HT-29 (cell line): ENCODE data around the gene SPIC. TPM values are rescaled to one million over a fixed set of nuclear protein-coding genes. Genes with fewer than 3 reads are reported as not detected.

ENCODE experiments used
- DNase-seq: peaks from one replicate; pipeline ENCODE4 v3.0.0-alpha.2; 2015; ENCODE audit warnings: low spot score
- small RNA-seq: library from RNA; depleted of rRNA; stranded (forward); fragments of <200 nt; gene quantifications from one replicate; pipeline ENCODE3, GENCODE V24; 2014
- total RNA-seq: library from RNA; depleted of rRNA; stranded (reverse); fragments of >200 nt; shearing (Covaris generic); gene quantifications from 2 replicates; pipeline ENCODE4 v1.2.3, GENCODE V29; 2014; rRNA removed

SPIC gene
- total RNA-seq, 1 experiment from 2014 or later = not detected

DNA sequence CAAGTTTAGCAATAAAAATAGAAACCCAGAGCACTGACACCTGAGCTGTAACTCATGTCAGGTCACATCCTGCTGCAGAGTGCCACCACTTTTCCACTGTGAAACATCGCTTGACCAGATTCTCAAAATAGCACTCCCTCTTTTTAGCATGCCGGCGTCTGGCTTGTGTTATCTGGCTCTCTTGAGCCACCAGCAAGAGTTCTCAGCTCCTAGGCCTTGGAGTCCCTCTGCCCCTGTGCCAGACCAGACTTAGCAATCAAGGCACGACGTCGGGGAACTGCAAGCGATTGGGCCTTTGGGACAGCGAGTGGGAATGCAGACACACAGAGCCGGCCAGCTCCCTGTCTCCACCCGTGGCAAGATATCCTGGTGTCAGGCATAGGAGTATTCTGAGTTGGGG, 52.5 kb downstream of the SPIC start:
- DNase-seq = no peak

DNA sequence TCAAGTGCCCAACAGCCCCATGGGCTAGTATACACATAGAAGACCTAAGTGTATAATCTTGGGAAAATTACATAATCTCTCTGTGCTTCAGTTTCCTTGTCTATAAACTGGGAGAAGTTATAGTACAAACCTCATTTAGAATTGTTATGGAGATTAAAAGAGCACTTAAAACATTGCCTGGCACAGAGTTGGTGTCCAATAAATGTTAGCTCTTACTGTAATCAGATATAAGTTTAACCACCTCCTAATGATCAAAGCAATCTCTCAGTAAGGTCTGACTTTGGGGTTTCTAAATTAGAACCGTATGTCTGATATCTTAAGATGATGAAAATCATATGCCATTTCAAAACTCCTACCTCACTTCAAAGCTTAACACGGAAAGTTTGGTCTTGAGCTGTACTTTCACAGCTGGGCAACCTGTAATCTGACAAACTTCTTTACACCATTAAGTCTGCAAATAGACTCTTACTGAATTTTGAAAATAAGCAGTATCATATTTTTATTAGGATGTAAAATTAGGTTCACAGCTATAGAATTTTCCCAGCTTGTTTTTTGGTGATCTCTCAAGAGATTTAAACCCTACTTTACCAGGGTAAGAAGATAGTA, 61.0 kb downstream of the SPIC start:
- DNase-seq = no peak

Small RNA genes within 50 kb of the gene (small RNA-seq; reads per million reads assigned to genes)
- not detected for gene RF00019
- 0.72 reads per million, percentile 10 among the genes with 10 or more reads in this experiment for gene RNA5SP367
- 60.0 reads per million, percentile 96 among the genes with 10 or more reads in this experiment for gene RNU5E-5P

Other genes starting within 250 kb of the SPIC start
- 8.0 and 8.2 TPM in 2 replicates for gene UTP20, start 195.2 kb upstream of the SPIC start, total RNA-seq
- 29.6 and 32.6 TPM in 2 replicates for gene ARL1, start 67.6 kb upstream of the SPIC start, total RNA-seq
- 0.10 TPM in 1 of 2 replicates, not detected in the other for gene MYBPC1, start 119.6 kb downstream of the SPIC start, total RNA-seq
- gene CHPT1, start 222.3 kb downstream of the SPIC start, total RNA-seq = 28.4 and 74.1 TPM in 2 replicates